GM23338 (cell line): ENCODE measurements around the gene POMC. TPM values are rescaled to one million over a fixed set of nuclear protein-coding genes. Genes with fewer than 3 reads are reported as not detected.
"Not testable (repeated sequence)": the region's sequence is repeated elsewhere in the genome, so short reads cannot be mapped to it uniquely, and the experiment has no call there.

Source experiments
- ATAC-seq: fragments of 200-7000 bp; cut with Tn5 transposase; 3 replicates; pipeline ENCODE4 v1.9.1; 2020
- DNase-seq: peaks from one replicate; pipeline ENCODE4 v3.0.0-alpha.2; 2015; ENCODE audit warnings: low spot score
- H2AFZ ChIP-seq: fragments of 200-600 bp; sonication (generic); 2 replicates; pipeline ENCODE4 v1.8.0; 2016; ENCODE audit warnings: antibody characterized with exemption, mild to moderate bottlenecking, moderate library complexity
- H3F3A ChIP-seq: fragments of 200-600 bp; sonication (generic); replicated peaks from 2 replicates; pipeline ENCODE4 v1.8.0; 2017; ENCODE audit warnings: antibody characterized with exemption, mixed run types, low read depth
- H3K27ac ChIP-seq: fragments of 200-600 bp; sonication (generic); 2 replicates; pipeline ENCODE4 v1.6.1; 2016; ENCODE audit warnings: low read depth
- H3K27me3 ChIP-seq: fragments of 200-600 bp; sonication (generic); 2 replicates; pipeline ENCODE4 v1.8.0; 2016; ENCODE audit warnings: mild to moderate bottlenecking, mixed run types, moderate library complexity; ENCODE audit not compliant: insufficient read depth
- H3K36me3 ChIP-seq: fragments of 200-600 bp; sonication (generic); 2 replicates; pipeline ENCODE4 v1.8.0; 2016; ENCODE audit warnings: mild to moderate bottlenecking; ENCODE audit not compliant: insufficient read depth
- H3K4me1 ChIP-seq: fragments of 200-600 bp; sonication (generic); 2 replicates; pipeline ENCODE4 v1.8.0; 2016; ENCODE audit warnings: mild to moderate bottlenecking, moderate library complexity; ENCODE audit not compliant: insufficient read depth
- H3K4me2 ChIP-seq: fragments of 200-600 bp; sonication (generic); 2 replicates; pipeline ENCODE4 v1.7.1; 2017; ENCODE audit warnings: mixed run types
- H3K4me3 ChIP-seq: fragments of 200-600 bp; sonication (generic); 2 replicates; pipeline ENCODE4 v1.6.1; 2016; ENCODE audit warnings: mixed run types
- H3K79me2 ChIP-seq: fragments of 200-600 bp; sonication (generic); replicated peaks from 2 replicates; pipeline ENCODE4 v1.8.0; 2017; ENCODE audit warnings: mild to moderate bottlenecking; ENCODE audit not compliant: insufficient read depth
- H3K9me2 ChIP-seq: fragments of 200-600 bp; sonication (generic); 2 replicates; pipeline ENCODE4 v1.8.0; 2017; ENCODE audit not compliant: insufficient read depth
- H4K20me1 ChIP-seq: fragments of 200-600 bp; sonication (generic); replicated peaks from 2 replicates; pipeline ENCODE4 v1.8.0; 2017; ENCODE audit warnings: mild to moderate bottlenecking; ENCODE audit not compliant: insufficient read depth
- H3K27ac Mint-ChIP-seq: 2 replicates; pipeline ENCODE4 v1.8.0; 2020; ENCODE audit warnings: inconsistent platforms, mild to moderate bottlenecking, moderate library complexity, mixed read lengths
- H3K27me3 Mint-ChIP-seq: 3 replicates; pipeline ENCODE4 v1.8.0; 2022; ENCODE audit warnings: low read depth, mild to moderate bottlenecking, moderate library complexity, mixed read lengths, inconsistent platforms; ENCODE audit not compliant: insufficient read depth, poor library complexity
- H3K36me3 Mint-ChIP-seq: 3 replicates; pipeline ENCODE4 v1.8.0; 2021; ENCODE audit warnings: low read depth, mild to moderate bottlenecking, inconsistent platforms, moderate library complexity, mixed read lengths
- H3K4me1 Mint-ChIP-seq: 3 replicates; pipeline ENCODE4 v1.8.0; 2020; ENCODE audit warnings: mild to moderate bottlenecking, inconsistent platforms, mixed read lengths
- H3K4me3 Mint-ChIP-seq: 3 replicates; pipeline ENCODE4 v1.8.0; 2021; ENCODE audit warnings: moderate library complexity, mild to moderate bottlenecking, inconsistent platforms, mixed read lengths
- H3K9me3 Mint-ChIP-seq: 3 replicates; pipeline ENCODE4 v1.8.0; 2020; ENCODE audit warnings: moderate library complexity, mild to moderate bottlenecking, inconsistent platforms, mixed read lengths
- CREB1 ChIP-seq: fragments of 250-450 bp; sonication (Bioruptor Pico); IDR thresholded peaks from 2 replicates; pipeline ENCODE4 v1.5.0; 2020; ENCODE audit warnings: low read depth, mild to moderate bottlenecking, moderate library complexity
- ETS1 ChIP-seq: IDR thresholded peaks from 2 replicates; pipeline ENCODE4 v1.6.1; 2016; ENCODE audit warnings: antibody characterized with exemption
- EZH2phosphoT487 ChIP-seq: fragments of 200-600 bp; sonication (generic); IDR thresholded peaks from one replicate; pipeline ENCODE4 v1.8.1; 2018; ENCODE audit warnings: antibody characterized with exemption; ENCODE audit not compliant: unreplicated experiment
- JUNB ChIP-seq: IDR thresholded peaks from one replicate; pipeline ENCODE4 v1.6.1; 2016; ENCODE audit warnings: antibody characterized with exemption; ENCODE audit not compliant: unreplicated experiment
- POLR2AphosphoS5 ChIP-seq: IDR thresholded peaks from 2 replicates; pipeline ENCODE4 v1.6.1; 2016; ENCODE audit warnings: antibody characterized with exemption, low read depth
- STAT1 ChIP-seq: IDR thresholded peaks from one replicate; pipeline ENCODE4 v1.6.1; 2016; ENCODE audit warnings: antibody characterized with exemption; ENCODE audit not compliant: unreplicated experiment
- ZNF114 ChIP-seq: fragments of 250-450 bp; sonication (Bioruptor Pico); IDR thresholded peaks from 2 replicates; pipeline ENCODE4 v1.5.0; 2020; ENCODE audit warnings: mild to moderate bottlenecking, moderate library complexity
- ZNF462 ChIP-seq: fragments of 250-450 bp; sonication (Bioruptor Pico); IDR thresholded peaks from 2 replicates; pipeline ENCODE4 v1.5.0; 2020; ENCODE audit warnings: mild to moderate bottlenecking, moderate library complexity
- polyA plus RNA-seq: library from polyadenylated mRNA; unstranded; fragments of >200 nt; fragmentation: Nextera tagmentation; extraction: Ambion mirVana; gene quantifications from 2 replicates; pipeline ENCODE4 v1.2.1, GENCODE V29; 2016
- total RNA-seq: library from RNA; depleted of rRNA; stranded (reverse); fragments of >200 nt; shearing (Covaris generic); gene quantifications from 2 replicates; pipeline ENCODE4 v1.2.3, GENCODE V29; 2014

POMC gene
- total and polyA plus RNA-seq, 2 experiments from 2014 or later = 8.5 to 12.3 TPM

DNA sequence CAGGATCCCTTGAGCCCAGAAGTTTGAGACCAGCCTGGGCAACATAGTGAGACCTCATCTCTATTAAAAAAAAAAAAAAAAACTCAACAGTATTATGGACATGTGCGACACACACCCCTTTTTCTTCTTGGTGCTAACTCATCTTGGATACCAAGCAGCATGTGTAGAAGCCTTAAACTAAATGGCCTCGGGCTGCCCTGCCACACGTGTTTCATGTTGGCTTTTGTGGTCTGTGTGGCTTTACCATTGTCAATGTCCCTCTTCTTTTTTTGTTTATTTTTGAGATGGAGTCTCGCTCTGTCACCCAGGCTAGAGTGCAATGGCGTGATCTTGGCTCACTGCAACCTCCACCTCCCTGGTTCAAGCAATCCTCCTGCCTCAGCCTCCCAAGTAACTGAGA, 17.4 kb downstream of the POMC start:
- H3K4me3 ChIP-seq, H3K27ac Mint-ChIP-seq, H3K27ac ChIP-seq, ATAC-seq, H3K4me3 Mint-ChIP-seq, H3K4me1 ChIP-seq, H3K4me2 ChIP-seq, DNase-seq, H3F3A ChIP-seq, H4K20me1 ChIP-seq, H3K36me3 Mint-ChIP-seq, H3K79me2 ChIP-seq, H3K4me1 Mint-ChIP-seq, H3K27me3 ChIP-seq, H3K9me2 ChIP-seq, H3K9me3 Mint-ChIP-seq, H2AFZ ChIP-seq, H3K36me3 ChIP-seq: not testable (repeated sequence)
- peaks cover 12% of the 10 kb centered on the region for H3K27me3 Mint-ChIP-seq

- no peaks in the 10 kb centered on the region for H4K20me1 ChIP-seq
- no peak for ATAC-seq
- H3K27me3 Mint-ChIP-seq = peaks cover 11% of the 10 kb centered on the region
These were observed 18.7 kb downstream of the POMC start for GRCh38 chr2:25149646-25150045.

DNA sequence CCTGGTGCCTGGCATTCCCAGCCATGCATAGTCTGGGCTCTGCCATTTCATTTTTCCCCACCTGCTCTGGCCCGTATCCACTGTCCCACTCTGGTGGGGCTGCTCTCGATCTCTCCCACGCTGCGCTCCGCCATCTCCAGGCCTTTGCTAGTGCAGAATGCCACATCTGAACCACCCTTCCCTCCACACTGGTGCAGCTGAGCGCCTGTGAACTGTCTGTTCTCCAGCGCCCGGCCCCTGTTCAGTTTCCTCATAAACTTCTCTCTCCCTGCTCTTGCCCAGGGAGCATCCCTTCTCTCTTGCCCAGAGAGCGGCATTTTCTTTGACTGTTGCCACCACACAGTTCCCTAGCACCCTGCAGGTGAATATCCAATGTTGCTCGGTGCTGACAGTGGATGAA, 21.5 kb downstream of the POMC start:
- no peak for DNase-seq
- H3K9me2 ChIP-seq = no peaks in the 10 kb centered on the region
- H3K9me3 Mint-ChIP-seq = no peaks in the 10 kb centered on the region
- peaks cover 7% of the 10 kb centered on the region for H3K27me3 Mint-ChIP-seq
- H3K36me3 Mint-ChIP-seq = peaks cover 2% of the 10 kb centered on the region; the same call in 2 of the 3 replicates
- H2AFZ ChIP-seq = no peak overlapping the region
- H3K36me3 ChIP-seq = no peaks in the 10 kb centered on the region
- no peak overlapping the region for H3K4me3 ChIP-seq
- no peaks in the 10 kb centered on the region for H3F3A ChIP-seq
- no peak overlapping the region for H3K27ac ChIP-seq
- H3K4me3 Mint-ChIP-seq = no peak overlapping the region
- H3K27ac Mint-ChIP-seq = no peak overlapping the region
- no peaks in the 10 kb centered on the region for H3K4me1 ChIP-seq
- no peaks in the 10 kb centered on the region for H3K27me3 ChIP-seq
- no peaks in the 10 kb centered on the region for H4K20me1 ChIP-seq
- H3K79me2 ChIP-seq = no peaks in the 10 kb centered on the region
- no peak overlapping the region for H3K4me2 ChIP-seq
- H3K4me1 Mint-ChIP-seq = no peaks in the 10 kb centered on the region
- no peak for ATAC-seq
- TF ChIP-seq JUNB = no peak
- no peak for TF ChIP-seq ZNF462 (CRISPR knock-in tag)
- TF ChIP-seq EZH2phosphoT487 = no peak
- no peak for TF ChIP-seq POLR2AphosphoS5
- TF ChIP-seq CREB1 (CRISPR knock-in tag) = no peak
- no peak for TF ChIP-seq STAT1
- TF ChIP-seq ZNF114 (CRISPR knock-in tag) = no peak

More at GRCh38 chr2:25149646-25150045, 18.7 kb downstream of the POMC start:
- Histone ChIP-seq H3K4me3 (no peak overlapping the region), H3K36me3 (no peaks in the 10 kb centered on the region), H3F3A (no peaks in the 10 kb centered on the region), H3K27ac (no peak overlapping the region), H3K79me2 (no peaks in the 10 kb centered on the region), H3K9me2 (no peaks in the 10 kb centered on the region), H3K4me2 (no peak overlapping the region), H2AFZ (no peak overlapping the region), H3K27me3 (no peaks in the 10 kb centered on the region), H3K4me1 (no peaks in the 10 kb centered on the region)
- TF ChIP-seq ETS1 = no peak
- TF ChIP-seq JUNB = no peak
- TF ChIP-seq ZNF114 (CRISPR knock-in tag) = no peak
- TF ChIP-seq EZH2phosphoT487 = no peak
- TF ChIP-seq CREB1 (CRISPR knock-in tag) = no peak
- Mint-ChIP-seq H3K36me3 (peaks cover 2% of the 10 kb centered on the region; the same call in 2 of the 3 replicates), H3K4me1 (no peaks in the 10 kb centered on the region), H3K27ac (no peak overlapping the region), H3K4me3 (no peak overlapping the region), H3K9me3 (no peaks in the 10 kb centered on the region)
- no peak for DNase-seq
